Parathyroid adenoma (tissue), 2 donors: Measurements from ENCODE around the gene CLDN24.

Source experiments
- H2AFZ ChIP-seq: fragments of 300-600 bp; sonication (generic); one replicate; pipeline ENCODE4 v1.7.0; 2017; ENCODE audit warnings: antibody characterized with exemption, mild to moderate bottlenecking
- H3K27ac ChIP-seq: fragments of 300-600 bp; sonication (generic); one replicate; pipeline ENCODE4 v1.7.0; 2017
- H3K27me3 ChIP-seq: fragments of 300-600 bp; sonication (generic); one replicate; pipeline ENCODE4 v1.7.0; 2017; ENCODE audit warnings: low read length; ENCODE audit not compliant: control insufficient read depth, insufficient read depth
- H3K36me3 ChIP-seq: fragments of 300-600 bp; sonication (generic); one replicate; pipeline ENCODE4 v1.7.0; 2017; ENCODE audit warnings: low read length; ENCODE audit not compliant: control insufficient read depth, insufficient read depth
- H3K4me1 ChIP-seq: fragments of 300-600 bp; sonication (generic); one replicate; pipeline ENCODE4 v1.7.0; 2017; ENCODE audit warnings: control low read depth
- H3K4me2 ChIP-seq: fragments of 300-600 bp; sonication (generic); one replicate; pipeline ENCODE4 v1.7.0; 2017; ENCODE audit warnings: low read length
- H3K4me3 ChIP-seq: fragments of 300-600 bp; sonication (generic); one replicate; pipeline ENCODE4 v1.7.0; 2017; ENCODE audit warnings: low read depth, low read length
- H3K79me2 ChIP-seq: fragments of 300-600 bp; sonication (generic); one replicate; pipeline ENCODE4 v1.7.0; 2017; ENCODE audit warnings: control low read depth
- H3K9ac ChIP-seq: fragments of 300-600 bp; sonication (generic); one replicate; pipeline ENCODE4 v1.7.0; 2017; ENCODE audit warnings: mild to moderate bottlenecking
- H3K9me3 ChIP-seq: fragments of 300-600 bp; sonication (generic); one replicate; pipeline ENCODE4 v1.7.0; 2017; ENCODE audit warnings: low read length; ENCODE audit not compliant: control insufficient read depth
- TF ChIP-seq, protein P1 (sequence below): fragments of 300-600 bp; sonication (generic); IDR thresholded peaks from one replicate; pipeline ENCODE4 v1.7.0; 2017; ENCODE audit warnings: antibody characterized with exemption, mild to moderate bottlenecking
- donor health status: primary hyperparathyroidism.

CLDN24 gene

DNA sequence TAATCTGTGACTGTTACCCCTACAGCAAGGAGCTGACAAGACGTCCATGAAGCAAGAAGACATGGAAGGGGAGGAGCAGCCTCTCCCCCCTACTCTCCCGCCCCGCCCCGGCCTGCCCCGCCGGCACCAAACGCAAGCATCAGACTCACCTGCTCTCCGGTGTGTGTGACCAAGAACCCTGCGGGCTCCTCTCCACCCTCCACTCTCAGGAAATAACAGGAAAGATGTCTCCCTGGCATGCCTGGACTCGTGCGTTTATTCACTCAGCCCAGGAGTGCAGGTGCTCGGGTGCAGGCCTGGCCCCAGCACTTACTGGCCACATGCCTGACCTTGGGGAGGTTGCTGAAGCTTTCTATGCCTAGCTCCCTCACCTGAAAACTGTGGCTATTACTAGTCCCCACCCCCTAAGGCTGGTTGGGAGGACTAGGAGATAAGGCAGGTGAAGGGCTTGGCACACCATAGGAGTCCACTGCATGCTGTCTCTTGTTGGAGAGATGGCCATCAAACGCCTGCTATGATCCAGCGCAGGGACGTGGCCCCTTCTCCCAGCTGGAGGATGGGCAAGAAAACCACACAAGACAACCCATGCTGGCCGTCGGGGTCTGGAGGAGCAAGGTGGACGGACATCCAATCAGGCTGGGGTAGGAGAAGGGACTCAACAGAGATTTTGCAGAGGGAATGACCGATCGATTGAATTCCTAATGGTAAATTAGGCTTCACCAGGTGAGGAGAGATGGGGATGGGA lies 34.9 kb upstream of the CLDN24 start:
- Histone ChIP-seq H2AFZ (no peak overlapping the region), H3K4me3 (no peak overlapping the region), H3K9ac (no peak overlapping the region), H3K36me3 (no peaks in the 10 kb centered on the region), H3K27me3 (no peaks in the 10 kb centered on the region), H3K27ac (no peak overlapping the region), H3K4me1 (no peaks in the 10 kb centered on the region), H3K9me3 (no peaks in the 10 kb centered on the region), H3K4me2 (no peak overlapping the region), H3K79me2 (no peaks in the 10 kb centered on the region)
- TF ChIP-seq, protein P1, sequence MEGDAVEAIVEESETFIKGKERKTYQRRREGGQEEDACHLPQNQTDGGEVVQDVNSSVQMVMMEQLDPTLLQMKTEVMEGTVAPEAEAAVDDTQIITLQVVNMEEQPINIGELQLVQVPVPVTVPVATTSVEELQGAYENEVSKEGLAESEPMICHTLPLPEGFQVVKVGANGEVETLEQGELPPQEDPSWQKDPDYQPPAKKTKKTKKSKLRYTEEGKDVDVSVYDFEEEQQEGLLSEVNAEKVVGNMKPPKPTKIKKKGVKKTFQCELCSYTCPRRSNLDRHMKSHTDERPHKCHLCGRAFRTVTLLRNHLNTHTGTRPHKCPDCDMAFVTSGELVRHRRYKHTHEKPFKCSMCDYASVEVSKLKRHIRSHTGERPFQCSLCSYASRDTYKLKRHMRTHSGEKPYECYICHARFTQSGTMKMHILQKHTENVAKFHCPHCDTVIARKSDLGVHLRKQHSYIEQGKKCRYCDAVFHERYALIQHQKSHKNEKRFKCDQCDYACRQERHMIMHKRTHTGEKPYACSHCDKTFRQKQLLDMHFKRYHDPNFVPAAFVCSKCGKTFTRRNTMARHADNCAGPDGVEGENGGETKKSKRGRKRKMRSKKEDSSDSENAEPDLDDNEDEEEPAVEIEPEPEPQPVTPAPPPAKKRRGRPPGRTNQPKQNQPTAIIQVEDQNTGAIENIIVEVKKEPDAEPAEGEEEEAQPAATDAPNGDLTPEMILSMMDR = no peak

GRCh38 chr4:183356173-183356830 lies 34.1 kb upstream of the CLDN24 start:
- no peak overlapping the region for H3K9ac ChIP-seq

GRCh38 chr4:183355405-183355804 lies 33.2 kb upstream of the CLDN24 start:
- Histone ChIP-seq H3K36me3 (no peaks in the 10 kb centered on the region), H3K27me3 (no peaks in the 10 kb centered on the region), H3K4me2 (no peak overlapping the region), H3K4me1 (no peaks in the 10 kb centered on the region), H2AFZ (no peak overlapping the region), H3K4me3 (no peak overlapping the region), H3K27ac (no peak overlapping the region), H3K79me2 (no peaks in the 10 kb centered on the region), H3K9ac (no peak overlapping the region), H3K9me3 (no peaks in the 10 kb centered on the region)
- TF ChIP-seq, protein P1 = no peak

More at GRCh38 chr4:183356173-183356830, 34.1 kb upstream of the CLDN24 start:
- no peak overlapping the region for H3K27ac ChIP-seq
- H3K79me2 ChIP-seq = no peaks in the 10 kb centered on the region
- H2AFZ ChIP-seq = no peak overlapping the region
- H3K4me2 ChIP-seq = no peak overlapping the region
- H3K36me3 ChIP-seq = no peaks in the 10 kb centered on the region
- no peaks in the 10 kb centered on the region for H3K9me3 ChIP-seq
- no peaks in the 10 kb centered on the region for H3K4me1 ChIP-seq
- no peak overlapping the region for H3K4me3 ChIP-seq
- no peaks in the 10 kb centered on the region for H3K27me3 ChIP-seq
- TF ChIP-seq, protein P1 = no peak

DNA sequence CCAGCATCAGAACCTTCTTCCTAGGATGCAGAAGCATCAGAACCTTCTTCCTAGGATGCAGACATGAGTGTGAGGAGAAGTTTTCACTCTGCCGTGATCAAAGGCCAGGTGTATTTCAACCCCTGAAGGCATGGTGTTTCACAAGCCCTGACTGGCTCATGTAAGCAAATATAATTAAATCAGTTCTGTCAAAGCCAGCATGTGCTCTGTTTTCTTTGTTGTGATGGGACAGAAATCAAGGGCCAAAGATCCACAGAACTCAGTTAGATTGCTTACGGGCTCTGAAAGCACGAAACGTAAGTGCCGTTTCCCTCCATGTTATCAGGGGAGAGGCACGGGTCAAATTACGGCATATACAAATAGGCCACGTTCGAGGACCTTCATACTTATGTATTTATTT lies 32.0 kb upstream of the CLDN24 start:
- TF ChIP-seq, protein P1 = no peak
- Histone ChIP-seq H2AFZ (no peak overlapping the region), H3K4me1 (no peaks in the 10 kb centered on the region), H3K36me3 (no peaks in the 10 kb centered on the region), H3K9ac (no peak overlapping the region), H3K79me2 (no peaks in the 10 kb centered on the region), H3K4me2 (no peak overlapping the region), H3K27ac (no peak overlapping the region), H3K9me3 (no peaks in the 10 kb centered on the region), H3K27me3 (no peaks in the 10 kb centered on the region), H3K4me3 (no peak overlapping the region)
